Liver (tissue), 9 donors: ENCODE results near the gene AGPAT1. TPM values are rescaled to one million over a fixed set of nuclear protein-coding genes. Genes with fewer than 3 reads are reported as not detected.

Experiments used
- DNase-seq: peaks from one replicate; pipeline ENCODE4 v3.0.0-alpha.2; 2017; ENCODE audit warnings: low spot score
- H3K27ac ChIP-seq, 2 donors: one replicate each; pipeline ENCODE4 v1.7.0; 2013; ENCODE audit warnings: inconsistent platforms in 2 of 2, low read length in 2 of 2, control low read depth in 1 of 2, low read depth in 1 of 2, mild to moderate bottlenecking in 1 of 2
- H3K27me3 ChIP-seq, 4 donors: one replicate each; pipeline versions ENCODE4 v1.6.1 to v1.7.0; 2013; ENCODE audit warnings: low read length in 3 of 4, inconsistent platforms in 1 of 4, mild to moderate bottlenecking in 1 of 4, moderate library complexity in 1 of 4; ENCODE audit not compliant: control insufficient read depth in 4 of 4, insufficient read depth in 4 of 4
- H3K36me3 ChIP-seq, 4 donors: one replicate each; pipeline versions ENCODE4 v1.6.1 to v1.7.0; 2013; ENCODE audit warnings: low read length in 3 of 4, mild to moderate bottlenecking in 3 of 4, low read depth in 1 of 4, moderate library complexity in 1 of 4; ENCODE audit not compliant: control insufficient read depth in 4 of 4, insufficient read depth in 3 of 4
- H3K4me1 ChIP-seq, 4 donors: one replicate each; pipeline versions ENCODE4 v1.6.1 to v1.7.0; 2013; ENCODE audit warnings: low read length in 3 of 4, mild to moderate bottlenecking in 3 of 4, moderate library complexity in 1 of 4; ENCODE audit not compliant: control insufficient read depth in 4 of 4, insufficient read depth in 4 of 4
- H3K4me3 ChIP-seq, 3 donors: one replicate each; pipeline versions ENCODE4 v1.6.1 to v1.7.0; 2013; ENCODE audit warnings: low read length in 3 of 3, control low read depth in 1 of 3, low read depth in 1 of 3, mild to moderate bottlenecking in 1 of 3
- H3K9ac ChIP-seq, 2 donors: one replicate each; pipeline ENCODE4 v1.7.0; 2013; ENCODE audit warnings: low read length in 2 of 2, mild to moderate bottlenecking in 2 of 2, moderate library complexity in 2 of 2, control low read depth in 1 of 2, low read depth in 1 of 2
- H3K9me3 ChIP-seq, 4 donors: one replicate each; pipeline versions ENCODE4 v1.6.1 to v1.7.0; 2013; ENCODE audit warnings: low read length in 3 of 4; ENCODE audit not compliant: control insufficient read depth in 4 of 4
- ATF3 ChIP-seq: IDR thresholded peaks from 2 replicates; pipeline ENCODE4 v1.6.1; 2016; ENCODE audit warnings: antibody characterized with exemption
- CTCF ChIP-seq: fragments of 150-350 bp; IDR thresholded peaks from 2 replicates; pipeline ENCODE4 v1.5.1; 2017; ENCODE audit warnings: improper control_type of control experiment, low read depth, low read length; ENCODE audit not compliant: missing input control
- EGR1 ChIP-seq, 2 donors: IDR thresholded peaks; 2 replicates each; pipeline ENCODE4 v1.6.1; 2016 to 2018; ENCODE audit warnings: antibody characterized with exemption in 2 of 2, low read depth in 2 of 2
- FOXA1 ChIP-seq: IDR thresholded peaks from 2 replicates; pipeline ENCODE4 v1.6.1; 2016; ENCODE audit warnings: antibody characterized with exemption
- FOXA2 ChIP-seq: IDR thresholded peaks from 2 replicates; pipeline ENCODE4 v1.6.1; 2016; ENCODE audit warnings: antibody characterized with exemption
- GABPA ChIP-seq, 2 donors: IDR thresholded peaks in 1 of 2; conservative IDR thresholded peaks in 1 of 2; 2 replicates each; pipeline ENCODE4 v1.6.1; 2016; ENCODE audit warnings: antibody characterized with exemption in 2 of 2, mild to moderate bottlenecking in 1 of 2, moderate library complexity in 1 of 2
- HNF4A ChIP-seq, 2 donors: conservative IDR thresholded peaks; 2 replicates each; pipeline ENCODE4 v1.6.1; 2016; ENCODE audit warnings: antibody characterized with exemption in 2 of 2, mild to moderate bottlenecking in 2 of 2
- HNF4G ChIP-seq: IDR thresholded peaks from 2 replicates; pipeline ENCODE4 v1.6.1; 2016; ENCODE audit warnings: antibody characterized with exemption
- JUND ChIP-seq, 2 donors: IDR thresholded peaks; 2 replicates each; pipeline ENCODE4 v1.6.1; 2016; ENCODE audit warnings: antibody characterized with exemption in 2 of 2
- NR2F2 ChIP-seq: IDR thresholded peaks from 2 replicates; pipeline ENCODE4 v1.6.1; 2016; ENCODE audit warnings: antibody characterized with exemption
- RAD21 ChIP-seq, 2 donors: IDR thresholded peaks; 2 replicates each; pipeline ENCODE4 v1.6.1; 2016; ENCODE audit warnings: antibody characterized with exemption in 2 of 2, mild to moderate bottlenecking in 2 of 2
- REST ChIP-seq: IDR thresholded peaks from 2 replicates; pipeline ENCODE4 v1.6.1; 2016; ENCODE audit warnings: antibody characterized with exemption, mild to moderate bottlenecking
- RXRA ChIP-seq, 2 donors: IDR thresholded peaks; 2 replicates each; pipeline ENCODE4 v1.6.1; 2017 to 2018; ENCODE audit warnings: antibody characterized with exemption in 2 of 2, mild to moderate bottlenecking in 1 of 2
- SP1 ChIP-seq: IDR thresholded peaks from 2 replicates; pipeline ENCODE4 v1.6.1; 2018; ENCODE audit warnings: antibody characterized with exemption, mild to moderate bottlenecking
- TAF1 ChIP-seq: conservative IDR thresholded peaks from 2 replicates; pipeline ENCODE4 v1.6.1; 2016; ENCODE audit warnings: antibody characterized with exemption, mild to moderate bottlenecking
- YY1 ChIP-seq: IDR thresholded peaks from 2 replicates; pipeline ENCODE4 v1.6.1; 2016; ENCODE audit warnings: antibody characterized with exemption, mild to moderate bottlenecking
- WGBS: extraction: QIAGEN DNeasy Blood & Tissue Kit; methylation state at CpG from one replicate; pipeline ENCODE4 v1.1.7; 2013; 5-methylcytosine and 5-hydroxymethylcytosine counted together
- polyA plus RNA-seq, 2 donors: library from polyadenylated mRNA; stranded (reverse) in 1 of 2; unstranded in 1 of 2; fragments of 200-250 nt in 1 of 2; fragments of >200 nt in 1 of 2; fragmentation: Nextera tagmentation in 1 of 2; extraction: Ambion mirVana in 1 of 2; gene quantifications; one replicate each; pipeline versions ENCODE4 v1.2.1 to v1.2.3, GENCODE V29; 2013 to 2015
- total RNA-seq, 2 donors: library from RNA; depleted of rRNA; stranded (reverse); fragments of >200 nt; gene quantifications; one replicate each; pipeline ENCODE4 v1.2.3, GENCODE V29; 2014
- TF ChIP-seq, protein P1 (sequence below): IDR thresholded peaks from 2 replicates; pipeline ENCODE4 v1.6.1; 2016; ENCODE audit warnings: antibody characterized with exemption
- TF ChIP-seq, protein P2 (sequence below): IDR thresholded peaks from 2 replicates; pipeline ENCODE4 v1.6.1; 2016; ENCODE audit warnings: antibody characterized with exemption
- donor health status: healthy.
- donor health status: healthy.
- donor health status: healthy.
- donor health status: healthy.
- donor health status: healthy.

Gene AGPAT1
- total and polyA plus RNA-seq, 4 donors, result 10.4 to 45.1 (median 17.5) TPM

- H3K4me3 ChIP-seq, result no peak overlapping the region
- no peaks in the 10 kb centered on the region for H3K36me3 ChIP-seq
- no peak overlapping the region for H3K27ac ChIP-seq
- 83% methylated on average over 9 of the region's 9 CpGs for WGBS
- H3K27me3 ChIP-seq, result no peaks in the 10 kb centered on the region
- H3K4me1 ChIP-seq, result peaks cover 0 to 2% (median under 1%) of the 10 kb centered on the region in 4 donors
- no peak for DNase-seq
- H3K9me3 ChIP-seq, result no peaks in the 10 kb centered on the region
- TF ChIP-seq REST, result no peak
- no peak for TF ChIP-seq TAF1
- TF ChIP-seq CTCF, result no peak
- TF ChIP-seq RAD21 (IDR thresholded peaks at IDR 0.05), result no peak
- no peak for TF ChIP-seq FOXA2
- no peak for TF ChIP-seq SP1
- no peak for TF ChIP-seq JUND (IDR thresholded peaks at IDR 0.05)
- TF ChIP-seq, protein P1, sequence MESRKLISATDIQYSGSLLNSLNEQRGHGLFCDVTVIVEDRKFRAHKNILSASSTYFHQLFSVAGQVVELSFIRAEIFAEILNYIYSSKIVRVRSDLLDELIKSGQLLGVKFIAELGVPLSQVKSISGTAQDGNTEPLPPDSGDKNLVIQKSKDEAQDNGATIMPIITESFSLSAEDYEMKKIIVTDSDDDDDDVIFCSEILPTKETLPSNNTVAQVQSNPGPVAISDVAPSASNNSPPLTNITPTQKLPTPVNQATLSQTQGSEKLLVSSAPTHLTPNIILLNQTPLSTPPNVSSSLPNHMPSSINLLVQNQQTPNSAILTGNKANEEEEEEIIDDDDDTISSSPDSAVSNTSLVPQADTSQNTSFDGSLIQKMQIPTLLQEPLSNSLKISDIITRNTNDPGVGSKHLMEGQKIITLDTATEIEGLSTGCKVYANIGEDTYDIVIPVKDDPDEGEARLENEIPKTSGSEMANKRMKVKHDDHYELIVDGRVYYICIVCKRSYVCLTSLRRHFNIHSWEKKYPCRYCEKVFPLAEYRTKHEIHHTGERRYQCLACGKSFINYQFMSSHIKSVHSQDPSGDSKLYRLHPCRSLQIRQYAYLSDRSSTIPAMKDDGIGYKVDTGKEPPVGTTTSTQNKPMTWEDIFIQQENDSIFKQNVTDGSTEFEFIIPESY, result no peak
- TF ChIP-seq HNF4A (conservative IDR thresholded peaks at IDR 0.05), result no peak
- no peak for TF ChIP-seq EGR1 (IDR thresholded peaks at IDR 0.05; ENCODE audit: low read depth in 2 of 2)
- no peak for TF ChIP-seq ATF3
- TF ChIP-seq NR2F2, result no peak
- TF ChIP-seq, protein P2, sequence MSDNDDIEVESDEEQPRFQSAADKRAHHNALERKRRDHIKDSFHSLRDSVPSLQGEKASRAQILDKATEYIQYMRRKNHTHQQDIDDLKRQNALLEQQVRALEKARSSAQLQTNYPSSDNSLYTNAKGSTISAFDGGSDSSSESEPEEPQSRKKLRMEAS, result no peak
- no peak for TF ChIP-seq FOXA1
- TF ChIP-seq GABPA (IDR thresholded peaks at IDR 0.05 in 1 of 2, conservative IDR thresholded peaks at IDR 0.05 in 1 of 2), result no peak
- no peak for TF ChIP-seq RXRA (IDR thresholded peaks at IDR 0.05)
- no peak for TF ChIP-seq HNF4G
- no peak for TF ChIP-seq YY1
- H3K9ac ChIP-seq, result no peak overlapping the region
Observed at GRCh38 chr6:32202186-32202585, 26.3 kb upstream of the AGPAT1 start.
